NCI-H226 (cell line): ENCODE measurements around the gene KIAA1549.
A peak's percentile ranks its signal among the peaks of the same experiment; 100 is the strongest.
"Not testable (repeated sequence)": the region's sequence is repeated elsewhere in the genome, so short reads cannot be mapped to it uniquely, and the experiment has no call there.

Experiments used
- DNase-seq: peaks from one replicate; pipeline ENCODE4 v3.0.0-alpha.2; 2015

Gene KIAA1549

GRCh38 chr7:138843632-138844580 is 137.3 kb downstream of the KIAA1549 start:
- no peak for DNase-seq

- DNase-seq: peak; percentile 68
These were observed 139.1 kb downstream of the KIAA1549 start for GRCh38 chr7:138842111-138842510.

- no peak for DNase-seq
These were observed 143.0 kb downstream of the KIAA1549 start for GRCh38 chr7:138838166-138838565.

GRCh38 chr7:138837627-138838026 is 143.6 kb downstream of the KIAA1549 start:
- no peak for DNase-seq

- DNase-seq: no peak
These were observed 146.1 kb downstream of the KIAA1549 start for GRCh38 chr7:138835087-138835486.

GRCh38 chr7:138834583-138834982 is 146.6 kb downstream of the KIAA1549 start:
- DNase-seq: no peak

GRCh38 chr7:138833596-138833995 is 147.6 kb downstream of the KIAA1549 start:
- DNase-seq: no peak

- no peak for DNase-seq
These were observed 148.2 kb downstream of the KIAA1549 start for GRCh38 chr7:138832966-138833365.

- no peak for DNase-seq
These were observed 151.9 kb downstream of the KIAA1549 start for GRCh38 chr7:138829335-138829734.

- no peak for DNase-seq
These were observed 152.9 kb downstream of the KIAA1549 start for GRCh38 chr7:138828302-138828701.

- no peak for DNase-seq
These were observed 156.0 kb downstream of the KIAA1549 start for GRCh38 chr7:138825049-138825721.

- no peak for DNase-seq
These were observed 158.2 kb downstream of the KIAA1549 start for GRCh38 chr7:138822867-138823535.

- no peak for DNase-seq
These were observed 159.3 kb downstream of the KIAA1549 start for GRCh38 chr7:138821912-138822311.

GRCh38 chr7:138819625-138820024 is 161.6 kb downstream of the KIAA1549 start:
- DNase-seq: no peak

- no peak for DNase-seq
These were observed 164.5 kb downstream of the KIAA1549 start for GRCh38 chr7:138816650-138817049.

- no peak for DNase-seq
These were observed 166.3 kb downstream of the KIAA1549 start for GRCh38 chr7:138814816-138815332.

GRCh38 chr7:138813945-138814344 is 167.2 kb downstream of the KIAA1549 start:
- no peak for DNase-seq

GRCh38 chr7:138811327-138811726 is 169.9 kb downstream of the KIAA1549 start:
- not testable (repeated sequence) for DNase-seq

GRCh38 chr7:138809346-138809745 is 171.8 kb downstream of the KIAA1549 start:
- DNase-seq: no peak

- no peak for DNase-seq
These were observed 176.6 kb downstream of the KIAA1549 start for GRCh38 chr7:138804618-138805017.

- no peak for DNase-seq
These were observed 178.5 kb downstream of the KIAA1549 start for GRCh38 chr7:138802706-138803105.

- no peak for DNase-seq
These were observed 179.9 kb downstream of the KIAA1549 start for GRCh38 chr7:138801256-138801655.

GRCh38 chr7:138799336-138800000 is 181.7 kb downstream of the KIAA1549 start:
- no peak for DNase-seq
